PC-9 (cell line): Measurements from ENCODE around the gene DNAAF1.

Source experiments
- CTCF ChIP-seq: fragments of 200-600 bp; sonication (generic); conservative IDR thresholded peaks from 2 replicates; pipeline ENCODE4 v1.6.1; 2017; ENCODE audit warnings: mixed run types, antibody characterized with exemption, mild to moderate bottlenecking, moderate library complexity
- EZH2 ChIP-seq: fragments of 200-600 bp; sonication (generic); IDR thresholded peaks from 2 replicates; pipeline ENCODE4 v1.8.0; 2017; ENCODE audit warnings: antibody characterized with exemption, low read depth

- TF ChIP-seq CTCF (no peak), EZH2 (no peak)
Measured at GRCh38 chr16:84165746-84166145, 20.6 kb downstream of the DNAAF1 start.
